ENCODE data around the gene CD163L1. TPM values are rescaled to one million over a fixed set of nuclear protein-coding genes. Genes with fewer than 3 reads are reported as not detected.

Gene CD163L1
- total RNA-seq, 2 experiments from 2014 or later, result not detected

- Histone ChIP-seq H2AFZ (ENCODE audit: low read length) (no peak overlapping the region), H4K20me1 (ENCODE audit: insufficient read depth, low read length) (no peaks in the 10 kb centered on the region), H3K9me3 (ENCODE audit: low read length) (no peaks in the 10 kb centered on the region), H3K4me2 (ENCODE audit: low read length) (no peak overlapping the region), H3K9me2 (ENCODE audit: insufficient read depth, low read length) (no peaks in the 10 kb centered on the region), H3K79me2 (ENCODE audit: insufficient read depth, low read depth, low read length) (no peaks in the 10 kb centered on the region), H3K4me1 (ENCODE audit: insufficient read depth, low read length, poor library complexity, severe bottlenecking) (no peaks in the 10 kb centered on the region), H3K4me3 (ENCODE audit: low read depth, low read length, poor library complexity, severe bottlenecking) (no peak overlapping the region), H3K36me3 (ENCODE audit: insufficient read depth, low read length) (no peaks in the 10 kb centered on the region), H3K27ac (ENCODE audit: low read depth, low read length, poor library complexity, severe bottlenecking) (no peak overlapping the region)
- BruUV-seq (replicated peaks), result no TSS peak
- no peak for DNase-seq (ENCODE audit: low spot score)
- CTCF ChIA-PET (ENCODE audit: unreplicated experiment), result no interaction called here
- TF ChIP-seq CTCF (conservative IDR thresholded peaks at IDR 0.05; ENCODE audit: low read length) (no peak), EZH2phosphoT487 (IDR thresholded peaks at IDR 0.05; ENCODE audit: borderline replicate concordance, low read depth, low read length) (no peak)
- intact Hi-C loops (cut with micrococcal nuclease; ENCODE audit: unreplicated experiment), result no loop called here
- POLR2A ChIA-PET, result interaction anchor here (0.7 kb wide), 1 partner anchor 317 kb away, joined by 3 read pairs; no protein-coding TSS in a partner anchor
Measured at GRCh38 chr12:7472060-7472459, 28.1 kb upstream of the CD163L1 start.

GRCh38 chr12:7460375-7461259 lies 16.7 kb upstream of the CD163L1 start:
- CTCF ChIA-PET (ENCODE audit: unreplicated experiment), result no interaction called here
- POLR2A ChIA-PET, result interaction anchor here (0.5 kb wide), 1 partner anchor 1370 kb away, joined by 3 read pairs; no protein-coding TSS in a partner anchor
- Histone ChIP-seq H3K9me2 (ENCODE audit: insufficient read depth, low read length) (no peaks in the 10 kb centered on the region), H3K4me2 (ENCODE audit: low read length) (no peak overlapping the region), H4K20me1 (ENCODE audit: insufficient read depth, low read length) (no peaks in the 10 kb centered on the region), H3K36me3 (ENCODE audit: insufficient read depth, low read length) (no peaks in the 10 kb centered on the region), H3K9me3 (ENCODE audit: low read length) (no peaks in the 10 kb centered on the region), H3K4me1 (ENCODE audit: insufficient read depth, low read length, poor library complexity, severe bottlenecking) (no peaks in the 10 kb centered on the region), H3K4me3 (ENCODE audit: low read depth, low read length, poor library complexity, severe bottlenecking) (no peak overlapping the region), H3K27ac (ENCODE audit: low read depth, low read length, poor library complexity, severe bottlenecking) (no peak overlapping the region), H3K79me2 (ENCODE audit: insufficient read depth, low read depth, low read length) (no peaks in the 10 kb centered on the region), H2AFZ (ENCODE audit: low read length) (no peak overlapping the region)
- intact Hi-C loops (cut with micrococcal nuclease; ENCODE audit: unreplicated experiment), result loop anchor here (1.0 to 5.0 kb wide), 3 partner anchors 178 to 318 kb away; no protein-coding TSS in a partner anchor
- DNase-seq (ENCODE audit: low spot score), result peak; percentile 54
- BruUV-seq (replicated peaks), result no TSS peak
- TF ChIP-seq EZH2phosphoT487 (IDR thresholded peaks at IDR 0.05; ENCODE audit: borderline replicate concordance, low read depth, low read length) (no peak), CTCF (conservative IDR thresholded peaks at IDR 0.05; ENCODE audit: low read length) (peak; percentile 85)

- no peak for DNase-seq (ENCODE audit: low spot score)
- no TSS peak for BruUV-seq (replicated peaks)
- H3K4me1 ChIP-seq (ENCODE audit: insufficient read depth, low read length, poor library complexity, severe bottlenecking), result no peaks in the 10 kb centered on the region
- no peaks in the 10 kb centered on the region for H3K79me2 ChIP-seq (ENCODE audit: insufficient read depth, low read depth, low read length)
- H3K27ac ChIP-seq (ENCODE audit: low read depth, low read length, poor library complexity, severe bottlenecking), result no peak overlapping the region
- ChIA-PET CTCF (ENCODE audit: unreplicated experiment) (no interaction called here), POLR2A (no interaction called here)
- H2AFZ ChIP-seq (ENCODE audit: low read length), result no peak overlapping the region
- no peaks in the 10 kb centered on the region for H3K36me3 ChIP-seq (ENCODE audit: insufficient read depth, low read length)
- TF ChIP-seq CTCF (conservative IDR thresholded peaks at IDR 0.05; ENCODE audit: low read length) (no peak), EZH2phosphoT487 (IDR thresholded peaks at IDR 0.05; ENCODE audit: borderline replicate concordance, low read depth, low read length) (no peak)
- H4K20me1 ChIP-seq (ENCODE audit: insufficient read depth, low read length), result no peaks in the 10 kb centered on the region
- no peaks in the 10 kb centered on the region for H3K9me3 ChIP-seq (ENCODE audit: low read length)
- no peak overlapping the region for H3K4me3 ChIP-seq (ENCODE audit: low read depth, low read length, poor library complexity, severe bottlenecking)
- H3K9me2 ChIP-seq (ENCODE audit: insufficient read depth, low read length), result no peaks in the 10 kb centered on the region
- intact Hi-C loops (cut with micrococcal nuclease; ENCODE audit: unreplicated experiment), result loop anchor here (1.0 to 5.0 kb wide), 3 partner anchors 178 to 318 kb away; no protein-coding TSS in a partner anchor
- no peak overlapping the region for H3K4me2 ChIP-seq (ENCODE audit: low read length)
Measured at GRCh38 chr12:7459973-7460372, 16.0 kb upstream of the CD163L1 start.
